HG03103 (cell line): Measurements from ENCODE around the gene IPMK.
"Not testable (repeated sequence)": the region's sequence is repeated elsewhere in the genome, so short reads cannot be mapped to it uniquely, and the experiment has no call there.

Experiments used
- ATAC-seq: cut with Tn5 transposase; IDR thresholded peaks from one replicate; pipeline ENCODE4 v1.9.1; 2021; ENCODE audit warnings: low read depth; ENCODE audit not compliant: unreplicated experiment

Gene IPMK

DNA sequence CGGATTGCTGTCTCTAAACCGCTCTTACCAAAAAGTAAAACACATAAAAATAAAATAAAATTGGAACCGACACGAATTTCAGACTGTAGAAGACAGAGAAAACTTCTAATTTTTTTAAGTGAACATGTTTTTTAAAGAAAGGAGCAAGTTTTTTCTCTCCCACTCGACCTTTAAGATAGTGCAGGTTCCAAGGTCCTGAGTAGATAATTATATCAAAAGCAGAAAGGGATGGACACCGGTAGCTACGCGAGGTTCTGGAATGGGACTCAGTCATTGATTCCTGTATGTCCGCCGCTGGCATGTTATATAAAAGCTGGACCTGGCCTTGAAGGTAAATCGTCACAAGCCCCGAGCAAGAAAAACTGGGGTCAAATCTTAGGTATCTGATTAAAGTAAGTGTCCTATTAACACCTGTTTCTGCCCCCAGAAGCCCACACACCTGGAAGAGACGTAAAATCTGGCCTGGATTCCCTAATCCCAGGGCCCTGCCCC is 806 bp upstream of the IPMK start:
- ATAC-seq: peak; percentile 0

DNA sequence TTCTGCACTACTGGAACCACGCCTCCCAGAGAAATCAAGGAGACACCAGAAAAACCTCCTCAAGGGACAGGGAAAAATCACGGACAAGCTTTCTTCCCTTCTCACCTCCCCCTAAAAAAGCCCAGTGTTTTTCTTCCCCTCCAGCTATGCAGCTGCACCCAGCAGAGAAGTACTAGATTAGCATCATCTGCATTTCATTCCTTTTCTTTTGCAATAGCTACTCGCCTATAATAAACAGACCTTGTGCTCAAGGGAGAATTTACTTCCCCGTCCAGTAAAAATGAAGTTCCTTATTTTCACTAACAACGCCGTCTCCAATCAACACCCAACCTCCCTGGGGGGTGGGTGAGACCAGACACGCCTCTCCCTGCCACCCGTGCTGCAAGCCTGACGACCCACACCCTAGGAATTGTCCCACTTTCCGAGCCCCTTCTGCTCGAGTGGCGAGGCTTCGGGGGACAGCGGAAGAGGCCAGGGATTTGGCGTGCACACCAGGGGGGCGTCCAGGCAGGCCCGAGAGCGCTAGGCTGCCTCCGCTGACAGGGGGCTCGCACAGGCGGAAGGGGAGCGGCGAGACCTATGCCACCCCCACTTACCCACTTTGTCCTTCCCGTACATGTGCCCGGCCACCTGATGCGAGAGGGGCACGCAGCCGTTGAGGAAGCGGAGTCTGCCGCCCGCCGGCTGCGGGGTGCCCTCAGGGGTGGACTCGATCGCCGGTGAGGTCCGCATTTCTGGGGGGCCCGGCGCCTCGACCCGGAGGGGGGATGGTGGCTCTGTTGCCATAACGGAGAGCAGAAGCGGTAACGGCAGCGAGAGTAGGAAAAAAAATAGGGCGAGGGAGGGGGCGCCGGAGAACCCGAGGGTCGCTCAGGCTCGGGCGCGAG is 625 bp downstream of the IPMK start:
- ATAC-seq: no peak

GRCh38 chr10:58266003-58266825 is 1.5 kb downstream of the IPMK start:
- peak; percentile 14 for ATAC-seq

DNA sequence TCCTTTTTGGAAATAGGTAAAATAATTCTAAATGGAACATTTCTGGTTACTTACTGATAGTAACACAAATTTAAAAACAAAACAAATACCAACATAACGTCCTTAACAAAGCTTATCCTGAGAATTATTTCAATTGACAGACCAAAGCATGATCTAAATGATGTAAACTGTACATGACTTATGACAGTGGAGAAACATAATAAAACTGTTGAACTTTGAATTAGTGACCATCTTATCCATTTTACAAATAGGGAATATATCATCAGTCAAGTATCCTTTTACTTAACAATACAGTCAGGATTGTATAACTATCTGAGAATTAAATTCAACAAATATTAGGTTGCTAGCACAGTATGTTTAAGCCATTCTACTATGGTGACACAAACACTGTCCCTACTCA is 2.4 kb downstream of the IPMK start:
- ATAC-seq: no peak

DNA sequence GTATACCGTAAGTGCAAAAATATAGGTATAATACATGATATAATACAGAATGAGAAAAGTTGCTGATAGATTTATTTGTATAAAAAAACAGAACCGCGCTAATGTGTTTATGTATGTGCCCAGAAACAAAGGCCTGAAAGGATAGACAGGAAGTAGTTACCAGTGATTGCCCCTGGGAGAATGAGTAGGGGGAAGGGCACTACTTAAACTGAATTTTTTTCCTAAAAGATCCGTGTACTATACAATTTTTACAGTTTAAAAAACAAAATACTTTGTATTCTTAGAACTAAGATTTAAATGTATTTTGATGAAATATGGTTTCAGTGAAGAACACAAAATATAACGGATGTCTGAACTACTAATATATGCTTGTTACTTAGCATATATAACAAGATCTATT is 2.9 kb downstream of the IPMK start:
- ATAC-seq: no peak

- ATAC-seq: no peak
Measured at GRCh38 chr10:58262766-58263165, 4.9 kb downstream of the IPMK start.

- ATAC-seq: no peak
Measured at GRCh38 chr10:58260334-58260733, 7.4 kb downstream of the IPMK start.

DNA sequence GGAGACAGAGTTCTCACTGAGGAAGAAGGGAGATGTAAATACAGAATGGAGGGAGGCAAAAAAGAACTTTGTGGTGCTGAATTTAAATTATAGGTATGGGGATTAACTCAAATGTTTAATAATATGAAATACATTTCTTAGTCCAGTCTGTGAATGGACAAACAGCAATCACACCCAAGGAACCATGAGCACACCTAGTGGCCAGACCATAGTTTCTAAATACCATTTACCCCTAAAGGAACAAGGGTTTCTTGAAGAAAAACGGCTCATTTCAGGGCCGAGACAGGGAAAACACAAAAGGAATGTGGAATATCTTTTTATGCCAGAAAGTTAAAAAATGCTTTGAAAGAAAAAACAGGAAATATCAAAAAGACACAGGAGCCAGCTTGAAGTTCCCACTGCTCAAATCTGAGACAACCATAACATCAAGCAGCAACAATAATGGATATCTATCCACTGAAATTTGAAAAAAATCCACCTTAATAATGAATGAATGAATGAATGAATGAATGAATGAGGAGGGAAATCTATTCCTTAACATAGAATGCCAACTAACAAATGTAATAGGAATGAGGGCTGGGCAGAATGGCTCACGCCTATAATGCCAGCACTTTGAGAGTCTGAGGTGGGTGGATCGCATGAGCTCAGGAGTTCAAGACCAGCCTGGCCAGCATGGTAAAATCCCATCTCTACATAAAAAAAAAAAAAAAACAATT is 8.6 kb downstream of the IPMK start:
- no peak for ATAC-seq

DNA sequence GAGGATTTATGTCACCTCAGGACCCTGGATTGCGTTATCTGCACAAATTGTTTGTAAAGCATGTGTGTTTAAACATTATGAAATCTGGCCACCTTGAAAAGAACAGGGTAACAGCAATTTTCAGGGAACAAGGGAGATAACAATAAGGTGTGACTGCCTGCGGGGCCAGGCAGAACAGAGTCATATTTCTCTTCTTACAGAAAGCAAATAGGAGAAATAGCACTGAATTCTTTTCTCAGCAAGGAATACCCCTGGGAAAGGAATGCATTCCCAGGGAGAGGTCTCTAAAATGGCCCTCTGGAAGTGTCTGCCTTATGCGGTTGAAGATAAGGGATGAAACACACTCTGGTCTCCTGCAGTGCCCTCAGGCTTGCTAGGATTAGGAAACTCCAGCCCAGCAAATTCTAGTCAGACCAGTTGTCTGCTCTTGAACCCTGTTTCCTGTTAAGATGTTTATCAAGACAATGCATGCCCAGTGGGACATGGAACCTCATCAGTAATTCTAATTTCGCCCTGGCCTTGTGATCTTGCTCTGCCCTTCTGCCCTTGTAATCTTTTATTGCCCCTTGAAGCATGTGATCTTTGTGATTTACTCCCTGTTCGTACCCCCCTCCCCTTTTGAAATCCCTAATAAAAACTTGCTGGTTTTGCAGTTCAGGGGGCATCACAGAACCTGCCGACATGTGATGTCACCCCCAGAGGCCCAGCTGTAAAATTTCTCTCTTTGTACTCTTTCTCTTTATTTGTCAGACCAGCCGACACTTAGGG is 11.5 kb downstream of the IPMK start:
- not testable (repeated sequence) for ATAC-seq

GRCh38 chr10:58254644-58255043 is 13.1 kb downstream of the IPMK start:
- no peak for ATAC-seq

DNA sequence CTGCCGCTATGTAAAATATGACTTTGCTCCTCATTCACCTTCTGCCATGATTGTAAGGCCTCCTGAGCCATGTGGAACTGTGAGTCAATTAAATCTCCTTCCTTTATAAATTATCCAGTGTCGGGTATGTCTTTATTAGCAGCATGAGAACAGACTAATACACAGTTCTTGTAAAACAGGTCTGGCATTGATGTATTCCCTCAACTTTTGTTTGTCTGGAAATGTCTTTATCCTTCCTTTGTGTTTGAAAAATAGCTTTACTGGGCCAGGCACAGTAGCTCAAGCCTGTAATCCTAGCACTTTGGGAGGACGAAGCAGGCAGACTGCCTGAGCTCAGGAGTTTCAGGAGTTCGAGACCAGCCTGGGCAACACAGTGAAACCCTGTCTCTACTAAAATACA is 14.5 kb downstream of the IPMK start:
- ATAC-seq: no peak

DNA sequence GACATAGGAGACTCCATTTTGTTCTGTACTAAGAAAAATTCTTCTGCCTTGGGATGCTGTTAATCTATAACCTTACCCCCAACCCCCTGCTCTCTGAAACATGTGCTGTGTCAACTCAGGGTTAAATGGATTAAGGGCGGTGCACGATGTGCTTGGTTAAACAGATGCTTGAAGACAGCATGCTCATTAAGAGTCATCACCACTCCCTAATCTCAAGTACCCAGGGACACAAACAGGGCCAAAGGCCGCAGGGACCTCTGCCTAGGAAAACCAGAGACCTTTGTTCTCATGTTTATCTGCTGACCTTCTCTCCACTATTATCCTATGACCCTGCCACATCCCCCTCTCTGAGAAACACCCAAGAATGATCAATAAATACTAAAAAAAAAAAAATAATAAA is 23.0 kb downstream of the IPMK start:
- not testable (repeated sequence) for ATAC-seq

DNA sequence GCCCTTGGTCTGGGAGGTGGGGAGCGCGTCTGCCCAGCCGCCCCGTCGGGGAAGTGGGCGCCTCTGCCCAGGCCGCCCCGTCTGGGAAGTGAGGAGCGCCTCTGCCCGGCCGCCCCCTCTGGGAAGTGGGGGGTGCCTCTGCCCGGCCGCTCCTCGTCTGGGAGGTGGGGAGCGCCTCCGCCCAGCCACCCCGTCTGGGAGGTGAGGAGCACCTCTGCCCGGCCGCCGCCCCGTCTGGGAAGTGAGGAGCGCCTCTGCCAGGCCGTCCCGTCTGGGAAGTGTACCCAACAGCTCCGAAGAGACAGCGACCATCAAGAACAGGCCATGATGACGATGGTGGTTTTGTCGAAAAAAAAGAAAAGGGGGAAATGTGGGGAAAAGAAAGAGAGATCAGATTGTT is 23.5 kb downstream of the IPMK start:
- not testable (repeated sequence) for ATAC-seq

DNA sequence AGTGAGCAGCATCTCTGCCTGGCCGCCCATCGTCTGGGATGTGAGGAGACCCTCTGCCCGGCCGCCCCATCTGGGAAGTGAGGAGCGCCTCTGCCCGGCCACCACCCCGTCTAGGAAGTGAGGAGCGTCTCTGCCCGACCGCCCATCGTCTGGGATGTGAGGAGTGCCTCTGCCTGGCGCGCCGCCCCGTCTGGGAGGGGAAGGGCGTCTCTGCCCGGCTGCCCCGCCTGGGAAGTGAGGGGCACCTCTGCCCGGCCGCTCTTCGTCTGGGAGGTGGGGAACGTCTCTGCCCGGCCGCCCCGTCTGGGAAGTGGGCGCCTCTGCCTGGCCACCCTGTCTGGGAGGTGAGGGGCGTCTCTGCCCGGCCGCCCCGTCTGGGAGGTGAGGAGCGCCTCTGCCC is 23.9 kb downstream of the IPMK start:
- not testable (repeated sequence) for ATAC-seq

DNA sequence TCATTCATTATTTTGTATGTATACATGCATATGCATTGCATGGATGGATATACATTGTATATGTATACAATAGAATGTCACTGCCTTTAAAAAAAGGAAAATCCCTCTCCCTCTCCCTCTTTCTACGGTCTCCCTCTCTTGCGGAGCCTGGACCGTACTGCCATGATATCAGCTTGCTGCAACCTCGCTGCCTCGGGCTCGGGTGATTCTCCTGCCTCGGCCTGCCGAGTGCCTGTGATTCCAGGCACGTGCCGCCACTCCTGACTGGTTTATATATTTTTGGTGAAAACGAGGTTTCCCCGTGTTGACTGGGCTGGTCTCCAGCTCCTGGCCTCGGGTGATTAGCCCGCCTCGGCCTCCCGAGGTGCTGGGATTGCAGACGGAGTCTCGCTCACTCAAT is 24.4 kb downstream of the IPMK start:
- ATAC-seq: no peak

DNA sequence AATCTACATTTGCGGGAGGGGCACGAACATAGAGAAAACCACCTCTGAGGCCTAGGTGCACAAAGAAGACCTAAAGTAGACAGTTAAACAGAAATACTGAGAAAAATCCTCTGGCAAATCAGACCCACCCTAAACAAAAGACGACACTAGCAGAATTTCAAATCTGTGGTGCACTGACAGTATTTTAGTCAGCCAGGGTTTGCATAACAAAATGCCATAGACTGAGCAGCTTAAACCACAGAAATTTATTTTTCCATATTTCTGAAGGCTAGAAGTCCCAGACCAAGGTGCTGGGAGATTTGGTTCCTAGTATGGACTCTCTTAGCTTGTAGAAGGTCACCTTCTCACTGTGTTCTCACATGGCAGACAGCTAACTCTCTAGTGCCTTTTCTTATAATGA is 26.3 kb downstream of the IPMK start:
- ATAC-seq: no peak

DNA sequence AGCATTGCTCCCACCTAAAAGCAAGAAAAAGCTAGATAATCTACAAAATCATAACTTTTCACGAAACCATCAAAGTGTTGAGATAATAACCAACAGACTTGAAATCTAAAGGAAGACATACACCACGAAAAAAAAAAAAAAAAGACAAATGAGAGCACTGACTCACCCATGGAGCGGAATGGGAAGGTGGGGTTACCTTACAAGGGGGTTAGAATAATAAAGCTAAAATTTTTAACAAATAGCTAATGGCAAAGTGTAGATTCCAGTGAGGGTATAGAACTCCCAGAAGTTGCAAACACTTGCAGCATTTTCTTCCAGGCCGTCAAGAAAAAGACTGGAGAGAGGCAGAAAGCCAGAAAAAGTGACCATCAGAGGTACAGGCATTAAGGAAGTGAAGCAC is 27.2 kb downstream of the IPMK start:
- no peak for ATAC-seq

DNA sequence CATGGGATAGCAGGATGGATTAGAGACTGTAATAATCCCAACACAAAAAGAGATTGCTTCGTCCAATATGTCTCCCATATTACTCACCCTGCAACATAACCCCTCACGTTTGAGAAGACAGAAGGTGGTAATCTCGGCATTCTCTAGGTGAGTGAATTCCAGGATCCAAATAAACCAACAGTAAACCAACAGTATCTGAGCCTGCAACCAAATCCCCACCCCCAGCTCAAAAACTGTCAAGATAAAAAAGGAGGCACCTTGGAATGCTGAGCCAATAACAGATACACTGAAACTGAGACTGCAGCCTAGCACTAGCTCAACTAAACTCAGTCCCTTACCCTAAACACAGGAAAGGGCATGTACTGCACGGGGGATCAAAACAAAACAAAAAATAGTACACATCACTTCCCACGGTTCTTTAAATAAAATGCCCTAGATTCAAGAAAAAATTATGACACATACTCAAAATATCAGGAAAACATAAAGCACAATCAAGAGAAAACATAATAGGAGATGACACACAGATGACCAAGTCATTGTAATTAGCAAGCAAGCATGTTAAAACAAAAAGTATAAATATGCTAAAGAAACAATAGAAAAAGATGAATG is 28.0 kb downstream of the IPMK start:
- ATAC-seq: no peak

DNA sequence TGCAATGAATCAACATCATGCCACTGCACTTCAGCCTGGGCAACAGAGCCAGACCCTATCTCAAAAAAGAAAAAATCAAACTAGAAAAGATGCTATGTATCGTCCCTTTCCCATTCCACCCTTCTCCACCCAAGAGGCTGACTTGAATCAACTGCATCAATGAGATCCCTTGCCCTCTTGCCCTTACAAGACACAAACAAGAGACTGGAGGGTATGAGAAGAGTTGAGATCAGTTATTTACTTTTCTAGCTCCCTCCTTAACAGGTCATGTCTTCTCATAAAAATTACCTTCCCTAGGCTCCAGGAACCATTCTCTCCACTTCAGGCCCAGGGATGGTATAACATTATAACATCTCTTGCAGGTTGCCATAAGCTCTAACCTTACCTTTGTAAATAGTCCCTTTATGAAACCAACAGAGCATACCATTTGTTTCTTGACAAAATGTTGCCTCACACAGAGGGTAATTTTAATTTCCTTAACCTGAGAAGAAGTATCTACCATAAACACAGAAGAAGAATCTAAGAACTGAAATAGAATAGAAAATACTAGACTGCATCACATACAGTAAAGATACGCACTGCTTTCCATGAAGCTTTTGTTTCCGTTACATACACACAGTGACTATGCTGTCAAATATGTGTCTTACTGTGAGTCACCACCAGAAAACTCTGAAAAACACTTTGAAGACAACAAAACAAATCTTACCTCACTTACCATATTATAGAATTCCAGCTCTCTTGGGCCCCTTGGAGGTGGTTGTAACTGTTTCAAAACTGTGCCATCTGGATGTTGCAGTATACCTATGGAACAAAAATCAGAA is 30.5 kb downstream of the IPMK start:
- no peak for ATAC-seq
